ENCODE data around the gene SMG9.
A peak's percentile ranks its signal among the peaks of the same experiment; 100 is the strongest.

Gene SMG9

GRCh38 chr19:43754503-43755255, at the start of gene SMG9:
Gene SMG9, minus strand, starts transcription at chr19:43754962. Its CDS starts 4,221 bp downstream, at chr19:43750741.
- peak; percentile 96 for DNase-seq

GRCh38 chr19:43804432-43804831, 49.7 kb upstream of the SMG9 start:
- no peak for DNase-seq

GRCh38 chr19:43802216-43802951, 47.6 kb upstream of the SMG9 start, which contains the start of gene LYPD5:
Gene LYPD5, minus strand, starts transcription at chr19:43802447. Its CDS starts 67 bp downstream, at chr19:43802380.
- no peak for DNase-seq

- DNase-seq = no peak
Measured at GRCh38 chr19:43799502-43800142, 44.9 kb upstream of the SMG9 start.

- DNase-seq = peak; percentile 81
Measured at GRCh38 chr19:43798546-43799409, 44.0 kb upstream of the SMG9 start.

- no peak for DNase-seq
Measured at GRCh38 chr19:43798026-43798545, 43.3 kb upstream of the SMG9 start.

- DNase-seq = no peak
Measured at GRCh38 chr19:43797556-43797955, 42.8 kb upstream of the SMG9 start.

- DNase-seq = no peak
Measured at GRCh38 chr19:43797118-43797517, 42.4 kb upstream of the SMG9 start.

- no peak for DNase-seq
Measured at GRCh38 chr19:43790587-43790986, 35.8 kb upstream of the SMG9 start.

- no peak for DNase-seq
Measured at GRCh38 chr19:43789029-43789428, 34.3 kb upstream of the SMG9 start.

GRCh38 chr19:43786665-43787064, 31.9 kb upstream of the SMG9 start:
- no peak for DNase-seq

- no peak for DNase-seq
Measured at GRCh38 chr19:43784981-43785808, 30.4 kb upstream of the SMG9 start.

- DNase-seq = no peak
Measured at GRCh38 chr19:43784241-43784980, 29.6 kb upstream of the SMG9 start.

- DNase-seq = no peak
Measured at GRCh38 chr19:43783636-43784035, 28.9 kb upstream of the SMG9 start.

GRCh38 chr19:43782689-43783231, 28.0 kb upstream of the SMG9 start:
- no peak for DNase-seq

- DNase-seq = no peak
Measured at GRCh38 chr19:43782311-43782660, 27.5 kb upstream of the SMG9 start.

GRCh38 chr19:43781630-43782310, 27.0 kb upstream of the SMG9 start:
- no peak for DNase-seq

GRCh38 chr19:43780706-43781525, 26.2 kb upstream of the SMG9 start, which contains the start of gene KCNN4:
Gene KCNN4, minus strand, starts transcription at chr19:43780973. Its CDS starts 112 bp downstream, at chr19:43780861.
- no peak for DNase-seq

GRCh38 chr19:43779820-43780219, 25.1 kb upstream of the SMG9 start:
- no peak for DNase-seq
